Sigmoid colon (tissue), 3 donors: ENCODE data around the gene CDH7.

ENCODE experiments used
- POLR2A ChIP-seq, 2 donors: fragments of 450-650 bp; IDR thresholded peaks; one replicate each; pipeline ENCODE4 v1.6.1; 2016; ENCODE audit warnings: antibody characterized with exemption in 2 of 2, mild to moderate bottlenecking in 2 of 2, moderate library complexity in 2 of 2
- TF ChIP-seq, protein P1 (sequence below), 4 experiments: fragments of 450-650 bp in 3 of 4; fragments of 200-600 bp in 1 of 4; IDR thresholded peaks; one replicate each; pipeline ENCODE4 v1.5.1; 2016 to 2019; ENCODE audit warnings: antibody characterized with exemption in 4 of 4, mild to moderate bottlenecking in 3 of 4, moderate library complexity in 2 of 4

- no peak for TF ChIP-seq POLR2A (IDR thresholded peaks at IDR 0.05)
- TF ChIP-seq, protein P1, sequence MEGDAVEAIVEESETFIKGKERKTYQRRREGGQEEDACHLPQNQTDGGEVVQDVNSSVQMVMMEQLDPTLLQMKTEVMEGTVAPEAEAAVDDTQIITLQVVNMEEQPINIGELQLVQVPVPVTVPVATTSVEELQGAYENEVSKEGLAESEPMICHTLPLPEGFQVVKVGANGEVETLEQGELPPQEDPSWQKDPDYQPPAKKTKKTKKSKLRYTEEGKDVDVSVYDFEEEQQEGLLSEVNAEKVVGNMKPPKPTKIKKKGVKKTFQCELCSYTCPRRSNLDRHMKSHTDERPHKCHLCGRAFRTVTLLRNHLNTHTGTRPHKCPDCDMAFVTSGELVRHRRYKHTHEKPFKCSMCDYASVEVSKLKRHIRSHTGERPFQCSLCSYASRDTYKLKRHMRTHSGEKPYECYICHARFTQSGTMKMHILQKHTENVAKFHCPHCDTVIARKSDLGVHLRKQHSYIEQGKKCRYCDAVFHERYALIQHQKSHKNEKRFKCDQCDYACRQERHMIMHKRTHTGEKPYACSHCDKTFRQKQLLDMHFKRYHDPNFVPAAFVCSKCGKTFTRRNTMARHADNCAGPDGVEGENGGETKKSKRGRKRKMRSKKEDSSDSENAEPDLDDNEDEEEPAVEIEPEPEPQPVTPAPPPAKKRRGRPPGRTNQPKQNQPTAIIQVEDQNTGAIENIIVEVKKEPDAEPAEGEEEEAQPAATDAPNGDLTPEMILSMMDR (IDR thresholded peaks at IDR 0.05): no peak
Measured at GRCh38 chr18:65706646-65707045, 44.2 kb upstream of the CDH7 start.
